ENCODE results near the gene UMODL1. TPM values are rescaled to one million over a fixed set of nuclear protein-coding genes. Genes with fewer than 3 reads are reported as not detected.

UMODL1 gene
- total RNA-seq, 2 donors from 2014 or later, result not detected

DNA sequence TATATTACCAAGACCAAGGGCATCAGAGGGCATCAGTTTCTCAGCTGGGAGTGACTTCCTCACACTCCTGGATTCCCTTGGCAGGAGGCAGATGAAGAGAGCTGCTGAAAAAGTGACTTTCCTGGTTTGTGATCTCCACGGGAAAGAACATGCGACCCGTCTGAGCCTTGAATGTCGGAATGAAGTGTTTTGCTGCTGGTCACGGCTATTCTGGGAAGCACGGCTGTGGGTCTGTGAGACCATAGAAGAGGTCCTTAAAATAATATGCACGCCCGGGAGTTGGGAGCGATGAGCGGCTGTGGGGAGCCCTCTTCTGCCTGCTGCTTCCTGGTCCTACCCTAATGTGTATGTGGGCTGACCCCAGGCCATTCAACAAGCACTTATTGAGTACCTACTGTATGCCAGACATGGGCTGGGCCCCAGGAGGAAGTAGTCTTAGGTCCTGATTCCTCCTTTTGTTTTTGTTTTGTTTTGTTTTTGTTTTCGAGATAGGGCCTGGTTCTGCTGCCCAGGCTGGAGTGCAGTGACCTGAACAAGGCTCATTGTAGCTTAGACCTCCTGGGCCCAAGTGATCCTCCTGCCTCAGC, 13.2 kb upstream of the UMODL1 start:
- DNase-seq, result no peak
- no peak for ATAC-seq
- intact Hi-C loops (cut with DNase I), result no loop called here

DNA sequence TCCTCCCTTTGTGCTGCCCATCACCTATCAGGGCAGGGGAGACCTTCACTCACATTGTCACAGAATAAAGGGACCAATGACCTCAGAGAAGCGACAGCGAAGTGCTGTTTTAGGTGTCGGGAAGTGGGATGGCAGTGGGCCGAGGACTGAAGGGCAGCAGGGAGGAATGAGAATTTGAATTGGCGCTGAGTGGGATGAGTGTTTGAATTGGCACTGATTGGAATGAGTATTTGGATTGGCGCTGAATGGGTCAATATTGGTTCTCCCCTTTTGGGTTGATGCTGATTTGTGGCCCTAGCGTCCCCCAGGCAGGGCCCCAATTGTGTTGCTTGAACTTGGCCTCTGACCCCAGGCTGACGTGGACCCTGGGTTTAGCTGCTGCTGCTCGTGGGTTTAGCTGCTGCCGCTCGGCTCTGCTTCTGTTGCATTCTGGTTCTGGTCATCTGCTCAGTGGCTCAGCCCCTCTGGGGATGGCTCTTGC, 12.4 kb upstream of the UMODL1 start:
- intact Hi-C loops (cut with DNase I), result no loop called here
- DNase-seq (no peak), ATAC-seq (no peak)

DNA sequence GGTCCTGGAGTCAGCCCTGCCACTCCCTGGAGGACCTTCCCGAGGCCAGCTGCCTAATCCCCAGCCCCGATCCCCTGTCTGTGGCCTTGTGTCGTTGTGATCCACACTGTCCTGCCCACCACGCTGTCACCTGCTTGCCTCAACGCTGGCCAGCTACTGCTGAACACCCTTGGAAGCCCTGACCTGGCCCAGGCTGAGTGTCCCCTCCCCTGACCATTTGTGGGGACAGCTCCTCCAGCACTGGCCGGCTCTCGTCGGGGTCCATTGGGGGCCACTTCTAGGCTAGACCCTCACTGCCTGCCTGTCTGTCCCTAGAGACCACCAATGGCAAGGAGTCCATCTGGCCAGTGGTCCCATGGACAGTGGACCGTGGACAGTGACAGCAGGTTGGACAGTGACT, 12.0 kb upstream of the UMODL1 start:
- intact Hi-C loops (cut with DNase I), result no loop called here
- DNase-seq, result no peak
- ATAC-seq, result no peak

DNA sequence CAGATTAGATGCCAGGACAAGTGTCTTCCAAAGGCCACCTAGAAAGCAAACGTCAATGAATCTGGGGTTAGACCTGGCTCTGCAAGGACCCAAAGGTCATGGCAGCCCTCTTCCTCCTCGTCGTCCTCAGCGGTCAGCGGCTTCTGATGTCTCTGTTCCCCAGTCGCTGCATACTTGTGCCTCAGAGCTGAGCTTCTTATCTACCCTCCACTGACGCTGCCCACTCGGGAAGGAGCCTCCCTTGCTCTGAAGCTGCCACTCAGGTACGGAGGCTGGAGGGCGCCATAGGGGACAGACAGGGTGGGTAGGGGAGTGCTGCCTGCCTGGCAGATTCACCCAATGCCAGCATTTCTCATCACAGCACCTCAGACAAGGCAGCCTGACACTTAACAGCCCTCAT, 11.4 kb upstream of the UMODL1 start:
- intact Hi-C loops (cut with DNase I), result no loop called here
- DNase-seq (no peak), ATAC-seq (no peak)

DNA sequence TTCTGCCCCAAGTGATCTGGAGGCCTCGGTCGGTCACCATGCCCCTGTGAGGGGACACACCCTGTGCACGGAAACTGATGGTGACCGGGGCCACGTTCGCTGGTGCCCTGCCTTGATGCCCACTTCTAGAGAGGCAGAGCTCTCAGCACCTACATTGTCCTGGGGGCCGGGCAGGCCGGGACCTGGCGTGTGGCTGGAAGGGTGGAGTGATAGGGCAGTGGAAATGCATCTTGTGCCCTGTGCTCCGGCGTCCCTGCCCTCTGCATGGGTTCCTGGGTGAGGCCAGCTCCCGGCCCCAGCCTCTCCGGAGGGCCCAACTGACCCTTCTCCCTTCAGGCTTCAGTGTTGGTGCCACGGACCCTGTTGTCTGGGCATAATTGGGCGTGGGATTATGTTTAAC, 11.0 kb upstream of the UMODL1 start:
- no peak for DNase-seq
- no peak for ATAC-seq
- intact Hi-C loops (cut with DNase I), result no loop called here

DNA sequence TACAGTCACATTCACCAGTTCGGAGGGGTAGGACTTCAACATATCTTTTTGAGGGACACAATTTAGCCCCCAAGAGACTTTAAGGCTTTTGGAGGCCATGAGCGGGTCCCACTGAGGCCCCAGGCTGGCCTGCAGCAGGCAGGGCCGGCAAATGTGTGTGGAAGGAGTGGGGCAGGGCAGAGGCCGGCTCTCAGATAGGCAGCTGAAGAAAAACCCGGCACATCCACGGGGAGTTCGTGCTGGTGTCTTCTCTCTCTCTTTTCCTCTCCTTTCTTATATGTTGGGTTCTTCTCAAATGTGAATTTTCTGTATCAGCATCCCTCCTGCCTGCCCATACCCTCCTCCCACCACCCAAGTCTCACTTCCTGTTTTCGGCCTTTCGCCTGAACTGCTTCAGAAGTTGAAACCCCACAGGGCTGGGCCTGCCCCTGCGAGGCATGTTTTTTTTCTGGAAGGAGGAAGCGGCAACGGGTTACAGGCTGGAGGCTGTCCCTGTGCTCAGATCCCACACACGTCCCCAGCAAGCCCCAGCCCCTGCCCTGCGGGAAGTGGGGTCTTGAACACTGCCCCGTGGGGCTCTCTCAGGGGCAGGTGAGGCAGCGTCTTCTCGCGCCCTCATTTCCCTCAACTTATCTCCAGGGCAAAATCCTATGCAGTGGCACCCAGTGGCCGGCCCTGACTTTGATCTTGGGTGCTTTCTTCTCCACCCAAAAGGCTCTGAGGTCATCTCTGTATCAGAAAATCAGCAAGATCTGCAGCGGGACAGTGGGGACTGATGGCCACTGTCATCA, 9.7 kb upstream of the UMODL1 start:
- DNase-seq, result no peak
- intact Hi-C loops (cut with DNase I), result no loop called here
- ATAC-seq, result peak in 1 of 2 donors; percentile 54

DNA sequence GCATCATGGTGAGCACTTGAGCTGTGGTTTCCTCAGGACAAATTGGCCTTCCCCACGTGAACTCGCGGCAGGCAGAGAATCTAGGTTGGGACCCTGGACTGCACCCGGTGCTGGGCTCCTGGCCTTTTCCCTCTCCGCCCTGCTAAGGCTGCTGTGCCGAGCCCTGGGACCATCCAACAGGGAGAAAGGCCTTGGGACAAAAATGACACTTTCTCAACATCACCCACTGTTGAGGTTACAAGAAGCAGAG, 9.2 kb upstream of the UMODL1 start:
- no peak for DNase-seq
- intact Hi-C loops (cut with DNase I), result no loop called here

DNA sequence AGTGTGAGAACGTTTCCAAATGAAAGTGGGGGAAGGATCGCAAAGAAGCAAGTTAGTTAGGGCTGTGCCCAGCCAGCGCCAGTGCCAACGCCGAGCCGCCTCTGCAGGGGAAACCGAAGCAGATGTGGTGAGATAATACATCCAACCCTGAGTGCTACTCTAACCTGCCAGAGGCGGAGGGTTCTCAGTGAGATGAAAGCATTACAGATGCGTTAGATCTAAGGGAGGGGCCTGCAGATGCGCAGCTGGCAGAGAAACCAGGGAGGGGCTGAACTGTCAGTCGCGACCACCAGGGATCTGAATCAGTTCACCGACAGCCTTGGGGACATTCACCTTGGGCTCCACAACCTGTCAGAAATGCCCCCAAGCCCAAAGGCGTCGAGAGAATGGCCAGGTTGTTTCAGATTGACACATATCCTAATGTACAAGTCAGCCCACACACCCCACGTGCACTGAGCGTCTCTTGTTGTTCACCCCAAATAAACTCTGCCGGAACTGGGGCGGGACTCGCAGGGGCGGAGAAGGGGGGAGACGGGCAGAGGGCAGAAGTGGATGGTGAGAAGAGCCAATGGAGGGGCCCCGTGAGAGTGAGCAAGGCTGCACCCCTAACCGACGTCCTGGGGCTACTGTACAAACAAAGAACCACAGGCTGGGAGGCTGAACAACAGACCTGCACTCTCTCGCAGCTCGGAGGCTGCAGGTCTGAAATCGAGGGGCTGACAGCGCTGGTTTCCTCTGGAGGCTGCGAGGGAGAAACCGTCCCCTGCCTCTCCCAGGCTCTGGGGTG, 8.7 kb upstream of the UMODL1 start:
- ATAC-seq (peak; percentile 50 to 72), DNase-seq (no peak)
- intact Hi-C loops (cut with DNase I), result no loop called here

More for the DNA sequence above, 9.2 kb upstream of the UMODL1 start:
- peak in 1 of 2 donors; percentile 56 for ATAC-seq

DNA sequence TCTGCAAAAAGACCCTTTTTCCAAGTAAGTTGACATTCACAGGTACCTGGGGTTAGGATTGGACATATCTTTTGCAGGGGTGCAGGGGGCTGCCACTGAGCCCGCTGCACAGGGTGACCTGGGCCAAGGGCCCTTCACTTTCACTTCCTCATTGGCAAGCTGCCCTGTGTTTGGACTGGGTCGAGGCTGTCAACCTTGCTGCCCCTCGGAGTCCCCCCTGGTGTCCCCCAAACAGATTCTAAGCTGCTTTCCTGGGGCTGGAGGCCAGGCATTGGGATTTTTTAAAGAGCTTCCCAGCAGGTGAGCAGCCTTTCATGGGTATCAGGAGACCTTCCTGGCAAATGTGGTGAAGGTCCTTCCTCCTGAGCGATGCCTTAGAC, 7.9 kb upstream of the UMODL1 start:
- DNase-seq, result no peak
- peak in 1 of 2 donors; percentile 21 for ATAC-seq
- intact Hi-C loops (cut with DNase I), result no loop called here

DNA sequence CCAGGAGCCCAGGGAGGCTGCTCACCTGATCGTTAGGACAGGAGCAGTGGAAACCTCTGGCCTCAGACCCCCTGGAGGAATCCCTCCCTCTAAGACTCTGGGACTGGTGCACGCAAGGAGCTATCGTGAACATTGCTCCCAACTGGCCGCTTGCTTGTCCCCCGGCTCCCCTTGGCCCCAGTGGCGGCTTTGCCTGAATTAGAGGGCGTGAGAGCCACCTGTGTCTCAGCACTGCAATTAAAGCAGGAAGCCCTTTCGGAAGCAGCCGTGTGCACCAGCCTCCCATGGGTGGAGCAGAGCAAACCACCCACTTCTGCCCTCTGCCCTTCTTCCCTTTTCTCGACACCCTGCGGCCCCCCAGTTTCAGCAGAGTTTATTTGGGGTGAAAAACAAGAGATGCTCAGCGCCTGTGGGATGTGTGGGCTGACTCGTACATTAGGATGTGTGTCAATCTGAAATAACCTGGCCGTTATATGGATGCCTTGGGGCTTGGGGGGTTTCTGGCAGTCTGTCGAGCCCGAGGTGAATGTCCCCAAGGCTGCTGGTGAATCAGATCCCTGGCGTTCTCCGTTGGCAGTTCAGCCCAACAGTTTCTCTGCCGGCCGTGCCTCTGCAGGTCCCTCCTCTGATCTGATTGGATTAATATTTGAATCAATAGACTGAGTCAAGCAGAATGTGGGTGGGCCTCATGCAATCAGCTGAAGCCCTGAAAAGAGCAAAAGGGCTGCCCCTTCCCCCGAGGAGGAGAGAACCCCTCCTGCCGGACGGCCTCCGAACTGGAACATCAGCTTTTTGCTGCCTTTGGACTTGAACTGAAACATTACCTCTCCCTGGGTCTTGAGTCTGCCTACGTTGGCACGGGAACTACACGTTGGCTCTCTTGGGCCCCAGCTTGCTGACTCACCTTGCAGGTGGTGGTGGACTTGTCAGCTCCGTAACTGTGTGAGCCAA, 7.3 kb upstream of the UMODL1 start:
- ATAC-seq (peak; percentile 34 to 35), DNase-seq (no peak)
- intact Hi-C loops (cut with DNase I), result no loop called here

DNA sequence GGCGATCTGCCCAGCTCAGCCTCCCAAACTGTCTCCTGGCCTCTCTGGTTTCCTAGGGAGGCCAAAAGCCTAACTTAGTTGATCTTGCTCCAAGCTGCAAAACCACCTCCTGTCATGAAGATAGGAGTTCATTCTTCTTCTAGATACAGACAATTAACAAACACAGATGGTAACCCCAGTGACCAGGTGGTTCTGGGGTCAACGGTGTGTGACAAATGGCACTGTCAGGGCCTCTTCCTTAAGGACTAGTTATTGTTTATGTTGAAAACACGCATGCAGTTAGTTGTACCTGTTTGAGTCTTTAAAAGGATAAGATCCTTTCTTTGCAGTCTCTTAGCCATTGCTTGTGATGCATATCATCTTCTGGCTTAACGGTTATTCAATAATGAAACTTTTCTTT, 4.6 kb upstream of the UMODL1 start:
- intact Hi-C loops (cut with DNase I), result no loop called here
- no peak for DNase-seq
- ATAC-seq, result no peak

DNA sequence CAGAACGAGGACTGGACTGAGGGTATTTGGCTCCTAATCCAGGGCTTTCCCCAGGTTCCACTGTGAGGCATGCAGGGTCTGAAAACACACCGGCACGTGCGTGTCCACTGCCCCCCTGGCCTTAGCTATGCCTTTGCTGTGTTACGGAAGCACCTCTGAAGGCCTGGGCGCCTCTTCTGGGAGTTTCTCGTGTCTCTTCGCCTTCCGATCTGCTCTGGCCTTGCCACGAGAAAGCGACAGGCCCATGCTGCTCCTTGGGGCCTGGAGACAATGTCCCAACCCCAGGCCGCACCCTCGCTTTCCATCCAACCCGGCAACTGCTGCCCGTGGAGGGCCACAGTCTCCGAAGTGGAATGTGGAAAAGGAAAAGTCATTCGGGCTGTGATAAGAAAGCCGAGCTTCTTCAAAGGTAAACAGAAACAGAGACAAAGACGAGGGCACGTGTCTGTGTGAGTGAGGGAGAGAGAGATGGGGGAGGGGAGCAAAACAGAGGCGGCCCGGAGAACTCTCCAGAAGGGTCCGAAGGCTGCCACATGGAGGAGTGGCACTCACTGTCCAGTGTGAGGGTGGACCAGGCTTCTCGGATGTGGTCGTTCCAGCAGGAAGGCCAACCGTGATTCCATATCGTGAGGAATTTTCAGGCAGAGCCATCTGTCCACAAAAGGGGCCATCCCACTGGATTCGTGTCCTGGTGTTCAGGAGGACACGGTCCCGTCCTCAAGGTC, 3.4 kb upstream of the UMODL1 start:
- intact Hi-C loops (cut with DNase I), result no loop called here
- ATAC-seq (no peak), DNase-seq (no peak)

DNA sequence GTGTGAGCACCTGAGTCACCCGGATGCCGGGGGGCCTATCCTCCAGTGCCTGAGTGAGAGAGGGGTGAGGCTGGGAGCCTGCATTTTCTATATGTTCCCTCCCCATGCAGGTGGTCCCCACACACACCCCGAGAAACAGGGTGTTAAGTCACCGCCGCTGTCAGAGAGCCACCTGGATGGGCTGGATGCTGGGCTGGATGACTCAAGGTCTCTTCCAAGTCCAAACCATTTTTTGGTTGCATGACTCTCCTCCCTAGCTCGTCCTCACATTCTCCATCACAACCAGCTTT, 2.9 kb upstream of the UMODL1 start:
- ATAC-seq (no peak), DNase-seq (no peak)
- intact Hi-C loops (cut with DNase I), result no loop called here

DNA sequence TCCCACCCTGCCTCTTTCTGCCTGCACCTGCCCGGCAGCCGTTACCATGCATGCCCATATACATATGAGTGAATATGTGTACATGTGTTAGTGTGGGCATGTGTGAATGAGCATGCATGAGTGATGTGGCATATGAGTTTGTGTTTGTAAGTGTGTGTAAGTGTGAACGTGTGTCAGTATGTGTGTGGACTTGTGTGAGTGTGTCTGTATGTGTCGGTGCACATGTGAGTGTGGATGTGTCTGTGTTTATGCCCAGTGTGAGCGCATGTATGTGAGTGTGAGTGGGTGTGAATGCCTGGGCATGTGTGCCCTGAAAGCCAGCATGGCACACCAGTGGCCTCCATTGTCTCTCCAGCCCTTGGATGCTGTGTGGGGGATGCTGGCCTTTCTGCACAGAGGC, 2.5 kb upstream of the UMODL1 start:
- intact Hi-C loops (cut with DNase I), result no loop called here
- ATAC-seq (no peak), DNase-seq (no peak)

DNA sequence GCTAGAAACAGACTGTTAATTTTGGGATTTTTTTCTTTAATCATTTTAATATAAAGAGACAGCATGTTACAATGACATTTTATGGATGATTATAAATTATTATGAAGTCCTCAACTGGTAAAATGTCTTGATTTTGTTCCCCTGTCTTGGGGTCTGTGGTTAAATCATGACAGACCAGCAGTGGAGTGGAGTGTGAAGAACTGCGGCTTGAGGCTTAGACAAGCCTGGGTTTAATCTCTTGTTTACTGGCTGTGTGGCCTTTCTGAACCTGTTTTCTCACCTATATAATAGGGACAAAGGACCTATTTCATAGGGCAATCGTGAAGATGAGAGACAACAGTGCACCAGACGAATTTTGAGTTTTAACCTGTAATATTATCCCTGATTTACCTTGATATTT, 1.8 kb upstream of the UMODL1 start:
- DNase-seq (no peak), ATAC-seq (no peak)
- intact Hi-C loops (cut with DNase I), result no loop called here

DNA sequence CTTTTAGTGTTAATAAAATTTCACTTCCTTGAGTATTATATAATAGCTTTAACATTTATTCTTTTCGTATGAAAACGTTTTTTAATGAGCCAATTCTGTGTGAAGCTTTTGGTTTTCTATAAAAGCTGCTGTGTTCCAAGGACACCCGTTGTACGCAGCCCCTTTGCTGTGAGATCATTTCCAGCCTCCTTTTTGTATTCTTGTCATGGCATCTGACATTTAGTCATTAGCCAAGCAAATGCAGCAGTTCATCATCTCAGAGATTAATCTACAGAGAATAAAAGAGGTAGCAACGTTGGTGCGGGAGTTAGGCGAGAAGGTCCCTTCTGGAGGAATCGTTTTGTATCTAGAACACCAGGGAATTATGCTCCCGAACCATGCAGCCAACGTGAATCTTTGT, 1.3 kb upstream of the UMODL1 start:
- DNase-seq (no peak), ATAC-seq (no peak)
- intact Hi-C loops (cut with DNase I), result no loop called here

DNA sequence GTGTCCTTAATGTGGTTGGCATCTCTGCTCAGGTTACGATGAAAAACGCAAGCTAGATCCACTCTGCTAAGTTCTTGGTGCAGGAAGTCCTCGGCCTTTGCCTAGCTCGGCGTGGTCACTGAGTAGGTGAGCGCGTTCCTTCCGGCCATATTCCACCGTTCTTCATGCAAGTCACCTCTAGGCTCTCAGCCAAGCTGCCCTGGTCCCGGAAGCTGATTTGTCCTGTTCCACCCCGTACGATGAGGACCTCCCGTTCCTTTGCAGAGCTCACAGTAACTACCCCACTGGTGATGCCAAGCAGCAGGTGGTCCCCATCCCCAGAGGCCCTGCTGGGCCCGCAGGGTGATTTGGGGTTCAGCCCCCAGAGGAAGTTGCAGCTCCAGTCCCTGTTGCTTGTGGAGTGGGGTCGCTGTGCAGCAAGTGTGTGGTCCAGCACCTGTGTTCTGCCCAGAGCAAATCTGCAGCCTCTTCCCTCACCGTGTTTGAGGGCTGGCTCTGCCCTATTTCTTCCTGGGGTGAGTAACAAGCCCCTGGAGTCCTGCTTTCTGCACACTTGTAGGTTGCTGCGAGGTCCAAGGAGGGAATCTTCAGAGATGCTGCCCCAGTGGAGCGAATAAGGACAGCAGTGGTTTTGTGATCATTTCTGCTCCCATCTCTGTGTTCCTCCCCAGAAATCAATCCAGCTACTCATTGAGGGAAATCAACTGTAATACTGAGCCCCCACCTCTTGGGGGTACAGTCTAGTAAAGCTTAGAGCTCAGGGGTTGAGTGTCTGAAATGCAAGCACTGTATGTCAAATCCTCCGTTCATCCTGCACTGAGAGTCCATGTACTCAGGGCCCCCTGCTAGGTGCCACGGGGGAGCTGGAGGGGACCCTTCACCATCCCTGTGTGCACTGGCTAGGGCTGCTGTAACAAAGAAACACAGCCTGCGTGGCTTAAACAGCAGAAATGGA, 2.3 kb downstream of the UMODL1 start:
- ATAC-seq (no peak), DNase-seq (no peak)
- intact Hi-C loops (cut with DNase I), result no loop called here
